Measurements from ENCODE around the gene PRAC1.

- TF ChIP-seq EZH2 (IDR thresholded peaks at IDR 0.05; ENCODE audit: low read depth) (no peak), CTCF (conservative IDR thresholded peaks at IDR 0.05) (no peak)
Observed at GRCh38 chr17:48747445-48748363, 25.4 kb upstream of the PRAC1 start.
